ENCODE results near the gene XYLT2. TPM values are rescaled to one million over a fixed set of nuclear protein-coding genes. Genes with fewer than 3 reads are reported as not detected.

XYLT2 gene
- total and polyA plus RNA-seq, 9 of the 15 experiments (the other 6 are each of a cell fraction or from before 2014, with no cell fraction given): 0.63 to 9.1 (median 4.3) TPM

GRCh38 chr17:50339381-50339780, 6.5 kb upstream of the XYLT2 start:
- H3K4me3 ChIP-seq: no peak overlapping the region
- no peak overlapping the region for H3K27ac ChIP-seq (ENCODE audit: extremely low read depth, low read depth, low read length)
- FAIRE-seq (no peak), ATAC-seq (no peak), DNase-seq (ENCODE audit: extremely low read depth in 1 of 4, low spot score in 3 of 4) (no peak)
- no peak overlapping the region for H3K4me2 ChIP-seq (ENCODE audit: insufficient read depth, low read length)
- H3K36me3 ChIP-seq (ENCODE audit: control insufficient read depth, insufficient read depth, low read length): no peaks in the 10 kb centered on the region
- no peaks in the 10 kb centered on the region for H3K9me1 ChIP-seq (ENCODE audit: control insufficient read depth, insufficient read depth, low read length)
- no peaks in the 10 kb centered on the region for H3K79me2 ChIP-seq (ENCODE audit: control insufficient read depth, insufficient read depth, low read length)
- 0 out of 5 replicates have a peak, but pooled peaks cover 0 to 3% of the 10 kb centered on the region in 2 experiments for H3K27me3 ChIP-seq (ENCODE audit: control insufficient read depth in 2 of 2, insufficient read depth in 2 of 2, low read length in 2 of 2)
- ChIA-PET CTCF (ENCODE audit: low intra/inter-chr PET ratio) (no interaction called here), POLR2A (interaction anchor here (1.1 kb wide), 1 partner anchor 9 kb away, joined by 3 read pairs; no protein-coding TSS in a partner anchor)
- peaks cover 6% of the 10 kb centered on the region for H3K9me3 ChIP-seq (replicated peaks; ENCODE audit: control insufficient read depth, insufficient read depth, low read depth, low read length)
- H2AFZ ChIP-seq (ENCODE audit: low read depth, low read length): no peak overlapping the region
- H4K20me1 ChIP-seq (replicated peaks; ENCODE audit: control insufficient read depth, insufficient read depth, low read length): no peaks in the 10 kb centered on the region
- in situ Hi-C loops (cut with MboI) (no loop called here), intact Hi-C loops (cut with micrococcal nuclease) (no loop called here)
- H3K4me1 ChIP-seq (replicated peaks in 1 of 2; ENCODE audit: control insufficient read depth in 2 of 2, insufficient read depth in 2 of 2, low read length in 2 of 2): no peaks in the 10 kb centered on the region; a peak in 2 of 5 replicates
- no peak overlapping the region for H3K9ac ChIP-seq (ENCODE audit: insufficient read depth in 1 of 2, low read depth in 2 of 2, low read length in 2 of 2)
- no TSS peak for BruUV-seq (replicated peaks)
- TF ChIP-seq TOE1 (IDR thresholded peaks at IDR 0.05; ENCODE audit: borderline replicate concordance): no peak
- no peak for TF ChIP-seq TOE1 (CRISPR knock-in tag; IDR thresholded peaks at IDR 0.05; ENCODE audit: borderline replicate concordance, low read depth)
- no peak for TF ChIP-seq CEBPB (tag; IDR thresholded peaks at IDR 0.05)
- TF ChIP-seq ZNF551 (CRISPR knock-in tag; IDR thresholded peaks at IDR 0.05): no peak
- TF ChIP-seq, protein P1, sequence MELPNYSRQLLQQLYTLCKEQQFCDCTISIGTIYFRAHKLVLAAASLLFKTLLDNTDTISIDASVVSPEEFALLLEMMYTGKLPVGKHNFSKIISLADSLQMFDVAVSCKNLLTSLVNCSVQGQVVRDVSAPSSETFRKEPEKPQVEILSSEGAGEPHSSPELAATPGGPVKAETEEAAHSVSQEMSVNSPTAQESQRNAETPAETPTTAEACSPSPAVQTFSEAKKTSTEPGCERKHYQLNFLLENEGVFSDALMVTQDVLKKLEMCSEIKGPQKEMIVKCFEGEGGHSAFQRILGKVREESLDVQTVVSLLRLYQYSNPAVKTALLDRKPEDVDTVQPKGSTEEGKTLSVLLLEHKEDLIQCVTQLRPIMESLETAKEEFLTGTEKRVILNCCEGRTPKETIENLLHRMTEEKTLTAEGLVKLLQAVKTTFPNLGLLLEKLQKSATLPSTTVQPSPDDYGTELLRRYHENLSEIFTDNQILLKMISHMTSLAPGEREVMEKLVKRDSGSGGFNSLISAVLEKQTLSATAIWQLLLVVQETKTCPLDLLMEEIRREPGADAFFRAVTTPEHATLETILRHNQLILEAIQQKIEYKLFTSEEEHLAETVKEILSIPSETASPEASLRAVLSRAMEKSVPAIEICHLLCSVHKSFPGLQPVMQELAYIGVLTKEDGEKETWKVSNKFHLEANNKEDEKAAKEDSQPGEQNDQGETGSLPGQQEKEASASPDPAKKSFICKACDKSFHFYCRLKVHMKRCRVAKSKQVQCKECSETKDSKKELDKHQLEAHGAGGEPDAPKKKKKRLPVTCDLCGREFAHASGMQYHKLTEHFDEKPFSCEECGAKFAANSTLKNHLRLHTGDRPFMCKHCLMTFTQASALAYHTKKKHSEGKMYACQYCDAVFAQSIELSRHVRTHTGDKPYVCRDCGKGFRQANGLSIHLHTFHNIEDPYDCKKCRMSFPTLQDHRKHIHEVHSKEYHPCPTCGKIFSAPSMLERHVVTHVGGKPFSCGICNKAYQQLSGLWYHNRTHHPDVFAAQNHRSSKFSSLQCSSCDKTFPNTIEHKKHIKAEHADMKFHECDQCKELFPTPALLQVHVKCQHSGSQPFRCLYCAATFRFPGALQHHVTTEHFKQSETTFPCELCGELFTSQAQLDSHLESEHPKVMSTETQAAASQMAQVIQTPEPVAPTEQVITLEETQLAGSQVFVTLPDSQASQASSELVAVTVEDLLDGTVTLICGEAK (IDR thresholded peaks at IDR 0.05): no peak
- TF ChIP-seq, protein P1 (CRISPR knock-in tag; IDR thresholded peaks at IDR 0.05): no peak
- no peak for TF ChIP-seq TFAM (CRISPR knock-in tag; conservative IDR thresholded peaks at IDR 0.05)
- TF ChIP-seq, protein P2, sequence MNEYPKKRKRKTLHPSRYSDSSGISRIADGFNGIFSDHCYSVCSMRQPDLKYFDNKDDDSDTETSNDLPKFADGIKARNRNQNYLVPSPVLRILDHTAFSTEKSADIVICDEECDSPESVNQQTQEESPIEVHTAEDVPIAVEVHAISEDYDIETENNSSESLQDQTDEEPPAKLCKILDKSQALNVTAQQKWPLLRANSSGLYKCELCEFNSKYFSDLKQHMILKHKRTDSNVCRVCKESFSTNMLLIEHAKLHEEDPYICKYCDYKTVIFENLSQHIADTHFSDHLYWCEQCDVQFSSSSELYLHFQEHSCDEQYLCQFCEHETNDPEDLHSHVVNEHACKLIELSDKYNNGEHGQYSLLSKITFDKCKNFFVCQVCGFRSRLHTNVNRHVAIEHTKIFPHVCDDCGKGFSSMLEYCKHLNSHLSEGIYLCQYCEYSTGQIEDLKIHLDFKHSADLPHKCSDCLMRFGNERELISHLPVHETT (CRISPR knock-in tag; conservative IDR thresholded peaks at IDR 0.05 in 1 of 2, IDR thresholded peaks at IDR 0.05 in 1 of 2): no peak
- TF ChIP-seq ZBTB1 (CRISPR knock-in tag; IDR thresholded peaks at IDR 0.05; ENCODE audit: borderline replicate concordance, low read depth): no peak
- TF ChIP-seq MTF1 (CRISPR knock-in tag; IDR thresholded peaks at IDR 0.05; ENCODE audit: borderline replicate concordance): no peak

All from K562 (cell line).